ENCODE results near the gene FHL5. TPM values are rescaled to one million over a fixed set of nuclear protein-coding genes. Genes with fewer than 3 reads are reported as not detected.

FHL5 gene
- total and polyA plus RNA-seq, 2 donors (not counting 3 experiments of a cell fraction or from before 2014, with no cell fraction given): not detected

DNA sequence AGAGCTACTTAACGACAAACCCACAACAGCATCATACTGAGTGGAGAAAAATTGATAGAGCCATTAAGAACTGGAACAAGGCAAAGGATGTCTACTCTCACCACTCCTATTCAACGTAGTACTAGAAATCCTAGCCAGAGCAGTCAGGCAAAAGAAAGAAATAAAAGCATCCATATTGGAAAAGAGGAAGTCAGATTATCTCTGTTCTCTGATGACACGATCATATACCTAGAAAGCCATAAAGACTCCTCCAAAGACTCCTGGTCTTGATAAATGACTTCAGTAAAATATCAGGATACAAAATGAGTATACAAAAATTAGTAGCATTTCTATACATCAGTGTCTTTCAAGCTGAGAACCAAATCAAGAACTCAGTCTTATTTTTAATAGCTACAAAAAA lies 17.0 kb upstream of the FHL5 start:
- no TSS peak for BruUV-seq (replicated peaks)
- no peaks in the 10 kb centered on the region for H3K4me1 ChIP-seq (ENCODE audit: control insufficient read depth, extremely low read depth, insufficient read depth, low read length)
- ChIA-PET POLR2A (no interaction called here), CTCF (interaction anchor here (1.6 to 2.1 kb wide), 3 partner anchors 9 to 510 kb away, joined by 3 to 7 read pairs (median 7); no protein-coding TSS in a partner anchor)
- no peak overlapping the region for H3K4me3 ChIP-seq (replicated peaks in 1 of 3; ENCODE audit: insufficient read depth in 1 of 3, low read depth in 1 of 3, low read length in 3 of 3)
- FAIRE-seq (no peak), DNase-seq (ENCODE audit: low read depth, low spot score) (no peak)
- H3K9ac ChIP-seq (replicated peaks; ENCODE audit: extremely low read depth, insufficient read depth, low read length): no peak overlapping the region
- no peak overlapping the region for H3K4me2 ChIP-seq (ENCODE audit: insufficient read depth, low read length)
- H4K20me1 ChIP-seq (replicated peaks; ENCODE audit: control insufficient read depth, extremely low read depth, insufficient read depth, low read length): no peaks in the 10 kb centered on the region
- no peaks in the 10 kb centered on the region for H3K79me2 ChIP-seq (ENCODE audit: control insufficient read depth, insufficient read depth, low read length)
- dilution Hi-C loops (cut with MboI; ENCODE audit: extremely low pct_ligation_motif_present, low sequenced_read_pairs) (no loop called here), intact Hi-C loops (cut with micrococcal nuclease) (no loop called here)
- TF ChIP-seq, protein P1, sequence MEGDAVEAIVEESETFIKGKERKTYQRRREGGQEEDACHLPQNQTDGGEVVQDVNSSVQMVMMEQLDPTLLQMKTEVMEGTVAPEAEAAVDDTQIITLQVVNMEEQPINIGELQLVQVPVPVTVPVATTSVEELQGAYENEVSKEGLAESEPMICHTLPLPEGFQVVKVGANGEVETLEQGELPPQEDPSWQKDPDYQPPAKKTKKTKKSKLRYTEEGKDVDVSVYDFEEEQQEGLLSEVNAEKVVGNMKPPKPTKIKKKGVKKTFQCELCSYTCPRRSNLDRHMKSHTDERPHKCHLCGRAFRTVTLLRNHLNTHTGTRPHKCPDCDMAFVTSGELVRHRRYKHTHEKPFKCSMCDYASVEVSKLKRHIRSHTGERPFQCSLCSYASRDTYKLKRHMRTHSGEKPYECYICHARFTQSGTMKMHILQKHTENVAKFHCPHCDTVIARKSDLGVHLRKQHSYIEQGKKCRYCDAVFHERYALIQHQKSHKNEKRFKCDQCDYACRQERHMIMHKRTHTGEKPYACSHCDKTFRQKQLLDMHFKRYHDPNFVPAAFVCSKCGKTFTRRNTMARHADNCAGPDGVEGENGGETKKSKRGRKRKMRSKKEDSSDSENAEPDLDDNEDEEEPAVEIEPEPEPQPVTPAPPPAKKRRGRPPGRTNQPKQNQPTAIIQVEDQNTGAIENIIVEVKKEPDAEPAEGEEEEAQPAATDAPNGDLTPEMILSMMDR (IDR thresholded peaks at IDR 0.05; ENCODE audit: extremely low read depth in 1 of 2, insufficient read depth in 1 of 2, low read depth in 1 of 2, low read length in 2 of 2): no peak
- TF ChIP-seq FOS (IDR thresholded peaks at IDR 0.05; ENCODE audit: borderline replicate concordance, insufficient read depth, low read length): no peak
- TF ChIP-seq, protein P2, sequence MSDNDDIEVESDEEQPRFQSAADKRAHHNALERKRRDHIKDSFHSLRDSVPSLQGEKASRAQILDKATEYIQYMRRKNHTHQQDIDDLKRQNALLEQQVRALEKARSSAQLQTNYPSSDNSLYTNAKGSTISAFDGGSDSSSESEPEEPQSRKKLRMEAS (IDR thresholded peaks at IDR 0.05; ENCODE audit: insufficient read depth, insufficient read length): no peak
- no peak for TF ChIP-seq POLR2AphosphoS5 (IDR thresholded peaks at IDR 0.05; ENCODE audit: insufficient read depth, low read depth, low read length)
- no peak for TF ChIP-seq JUN (IDR thresholded peaks at IDR 0.05; ENCODE audit: borderline replicate concordance, insufficient read depth, insufficient read length, low read depth)
- no peak for TF ChIP-seq MYC (IDR thresholded peaks at IDR 0.05; ENCODE audit: low read depth, low read length)
- no peak for TF ChIP-seq GATA2 (IDR thresholded peaks at IDR 0.05; ENCODE audit: insufficient read depth, insufficient read length, low read depth, low read length)
- no peak for TF ChIP-seq POLR2A (IDR thresholded peaks at IDR 0.05; ENCODE audit: low read depth, low read length)
- H3K27me3 ChIP-seq (ENCODE audit: control insufficient read depth in 2 of 2, insufficient read depth in 2 of 2, low read length in 2 of 2): no peaks in the 10 kb centered on the region
- no peaks in the 10 kb centered on the region for H3K9me3 ChIP-seq (replicated peaks; ENCODE audit: control insufficient read depth, insufficient read depth, low read length)
- peaks cover 3 to 6% of the 10 kb centered on the region in 2 experiments for H3K36me3 ChIP-seq (ENCODE audit: control insufficient read depth in 2 of 2, extremely low read depth in 1 of 2, insufficient read depth in 2 of 2, low read length in 2 of 2)
- H3K27ac ChIP-seq (ENCODE audit: insufficient read depth, low read depth, low read length): no peak overlapping the region
- H2AFZ ChIP-seq (ENCODE audit: low read depth, low read length): no peak overlapping the region
- no peaks in the 10 kb centered on the region for H3K9me1 ChIP-seq (replicated peaks; ENCODE audit: control insufficient read depth, extremely low read depth, insufficient read depth, low read length)
